Stimulated activated CD8-positive, alpha-beta memory T cell treated with anti-CD3 and anti-CD28 coated beads, Interleukin-4, amount 100 ng/mL, for 24 hours (primary cell): ENCODE data around the gene LYPD5.
"Not testable (repeated sequence)": the region's sequence is repeated elsewhere in the genome, so short reads cannot be mapped to it uniquely, and the experiment has no call there.

ENCODE experiments used
- DNase-seq: peaks from one replicate; pipeline ENCODE4 v3.0.0-alpha.2; 2020; ENCODE audit warnings: low read depth

Gene LYPD5, protein sequence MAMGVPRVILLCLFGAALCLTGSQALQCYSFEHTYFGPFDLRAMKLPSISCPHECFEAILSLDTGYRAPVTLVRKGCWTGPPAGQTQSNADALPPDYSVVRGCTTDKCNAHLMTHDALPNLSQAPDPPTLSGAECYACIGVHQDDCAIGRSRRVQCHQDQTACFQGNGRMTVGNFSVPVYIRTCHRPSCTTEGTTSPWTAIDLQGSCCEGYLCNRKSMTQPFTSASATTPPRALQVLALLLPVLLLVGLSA

DNA sequence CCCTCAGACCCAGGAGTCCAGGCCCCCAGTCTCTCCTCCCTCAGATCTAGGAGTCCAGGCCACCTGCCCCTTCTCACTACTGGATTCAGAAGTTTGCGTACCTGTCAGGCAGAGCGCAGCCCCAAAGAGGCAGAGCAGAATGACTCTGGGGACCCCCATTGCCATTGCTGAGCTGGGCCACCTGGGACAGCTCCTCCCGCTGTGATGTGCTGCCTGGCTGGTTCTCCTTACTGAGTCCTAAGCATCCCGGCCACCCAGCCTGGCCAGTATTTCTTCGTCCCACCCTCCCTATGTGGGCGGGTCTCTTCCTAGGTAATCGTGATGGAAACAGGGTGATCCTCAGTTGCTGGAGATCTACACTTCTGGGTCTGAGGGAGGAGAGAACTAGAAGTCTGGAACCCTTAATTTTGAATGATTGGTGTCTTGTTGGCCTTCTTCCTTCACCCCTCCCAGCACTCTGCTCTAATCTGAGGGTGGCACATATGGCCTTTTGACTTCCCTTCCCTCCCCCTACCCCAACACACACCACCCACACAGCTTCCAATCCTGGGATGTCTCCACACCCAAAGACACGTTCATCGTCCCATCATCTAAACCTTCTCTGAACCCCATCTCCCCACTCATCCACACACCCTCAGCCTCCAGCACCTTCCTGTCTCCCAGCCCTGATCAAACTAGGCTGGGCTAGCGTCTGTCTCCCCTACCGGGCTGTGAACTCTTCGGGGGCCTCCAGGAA, at the start of gene LYPD5:
Gene LYPD5, minus strand, starts transcription at position 232 of the 736 bp plus-strand sequence. Its CDS starts 67 bp downstream, at position 165.
- no peak for DNase-seq

DNA sequence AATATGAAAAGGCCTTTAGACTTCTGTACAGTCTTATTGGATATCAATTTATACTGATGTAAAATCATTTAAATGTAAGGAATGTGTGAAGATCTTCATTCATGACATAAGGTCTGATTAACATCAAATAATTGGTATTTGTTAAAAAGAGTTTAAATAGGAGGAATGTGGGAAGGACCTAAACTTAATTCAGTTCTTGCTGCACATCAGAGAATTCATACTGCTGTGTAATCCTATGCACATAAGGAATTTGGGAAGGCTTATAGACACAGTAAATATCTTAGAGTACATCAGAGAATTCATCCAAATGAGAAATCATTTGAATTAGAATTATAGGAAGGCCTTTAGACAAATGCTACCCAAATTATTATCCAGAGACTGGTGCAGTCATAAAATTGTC, 46.6 kb upstream of the LYPD5 start:
- DNase-seq: no peak

DNA sequence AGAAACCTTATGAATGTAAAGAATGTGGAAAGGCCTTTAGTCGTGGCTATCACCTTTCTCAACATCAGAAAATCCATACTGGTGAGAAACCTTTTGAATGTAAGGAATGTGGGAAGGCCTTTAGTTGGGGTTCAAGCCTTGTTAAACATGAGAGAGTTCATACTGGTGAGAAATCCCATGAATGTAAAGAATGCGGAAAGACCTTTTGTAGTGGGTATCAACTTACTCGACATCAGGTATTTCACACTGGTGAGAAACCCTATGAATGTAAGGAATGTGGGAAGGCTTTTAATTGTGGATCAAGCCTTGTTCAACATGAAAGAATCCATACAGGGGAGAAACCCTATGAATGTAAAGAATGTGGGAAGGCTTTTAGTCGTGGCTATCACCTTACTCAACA, 45.6 kb upstream of the LYPD5 start:
- no peak for DNase-seq

DNA sequence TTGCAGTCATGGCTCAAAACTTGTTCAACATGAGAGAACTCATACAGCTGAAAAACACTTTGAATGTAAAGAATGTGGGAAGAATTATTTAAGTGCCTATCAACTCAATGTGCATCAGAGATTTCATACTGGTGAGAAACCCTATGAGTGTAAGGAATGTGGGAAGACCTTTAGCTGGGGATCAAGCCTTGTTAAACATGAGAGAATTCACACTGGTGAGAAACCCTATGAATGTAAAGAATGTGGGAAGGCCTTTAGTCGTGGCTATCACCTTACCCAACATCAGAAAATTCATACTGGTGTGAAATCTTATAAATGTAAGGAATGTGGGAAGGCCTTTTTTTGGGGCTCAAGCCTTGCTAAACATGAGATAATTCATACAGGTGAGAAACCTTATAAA, 45.0 kb upstream of the LYPD5 start:
- DNase-seq: no peak

DNA sequence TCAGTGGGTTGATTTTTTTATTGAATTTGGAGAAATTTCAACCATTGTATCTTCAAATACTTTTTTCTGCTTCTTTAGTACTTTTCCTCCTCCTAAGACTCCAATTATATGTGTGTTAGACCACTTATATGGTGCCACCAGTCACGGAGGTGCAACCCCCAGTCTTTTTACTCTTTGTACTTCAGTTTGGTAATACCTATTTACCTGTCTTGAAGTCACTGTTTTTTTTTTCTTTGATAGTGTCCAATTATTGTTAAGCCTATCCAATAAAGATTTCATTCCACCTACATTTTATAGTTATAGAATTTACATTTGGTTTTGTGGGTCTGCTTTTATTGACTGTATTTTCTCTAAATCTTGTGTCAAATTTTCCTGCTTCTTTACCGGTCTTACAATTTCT, 39.8 kb upstream of the LYPD5 start:
- no peak for DNase-seq

DNA sequence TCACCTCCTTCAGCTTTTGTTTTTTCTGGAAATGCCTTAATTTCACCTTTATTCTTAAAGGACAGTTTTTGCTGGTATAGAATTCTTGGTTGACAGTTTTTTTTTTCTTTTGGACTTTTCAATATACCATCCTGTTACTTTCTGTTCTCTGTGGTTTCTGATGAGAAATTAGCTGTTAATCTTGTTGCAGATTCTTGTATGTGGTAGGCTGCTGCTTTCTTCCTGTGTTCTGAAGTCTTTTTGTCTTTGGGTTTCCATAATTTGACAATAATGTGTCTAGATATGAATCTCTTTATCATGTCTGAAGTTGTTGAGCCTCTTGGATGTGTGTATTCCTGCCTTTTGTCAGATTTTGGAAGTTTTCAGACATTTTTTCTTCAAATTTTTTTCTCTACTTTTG, 36.9 kb upstream of the LYPD5 start:
- DNase-seq: no peak

DNA sequence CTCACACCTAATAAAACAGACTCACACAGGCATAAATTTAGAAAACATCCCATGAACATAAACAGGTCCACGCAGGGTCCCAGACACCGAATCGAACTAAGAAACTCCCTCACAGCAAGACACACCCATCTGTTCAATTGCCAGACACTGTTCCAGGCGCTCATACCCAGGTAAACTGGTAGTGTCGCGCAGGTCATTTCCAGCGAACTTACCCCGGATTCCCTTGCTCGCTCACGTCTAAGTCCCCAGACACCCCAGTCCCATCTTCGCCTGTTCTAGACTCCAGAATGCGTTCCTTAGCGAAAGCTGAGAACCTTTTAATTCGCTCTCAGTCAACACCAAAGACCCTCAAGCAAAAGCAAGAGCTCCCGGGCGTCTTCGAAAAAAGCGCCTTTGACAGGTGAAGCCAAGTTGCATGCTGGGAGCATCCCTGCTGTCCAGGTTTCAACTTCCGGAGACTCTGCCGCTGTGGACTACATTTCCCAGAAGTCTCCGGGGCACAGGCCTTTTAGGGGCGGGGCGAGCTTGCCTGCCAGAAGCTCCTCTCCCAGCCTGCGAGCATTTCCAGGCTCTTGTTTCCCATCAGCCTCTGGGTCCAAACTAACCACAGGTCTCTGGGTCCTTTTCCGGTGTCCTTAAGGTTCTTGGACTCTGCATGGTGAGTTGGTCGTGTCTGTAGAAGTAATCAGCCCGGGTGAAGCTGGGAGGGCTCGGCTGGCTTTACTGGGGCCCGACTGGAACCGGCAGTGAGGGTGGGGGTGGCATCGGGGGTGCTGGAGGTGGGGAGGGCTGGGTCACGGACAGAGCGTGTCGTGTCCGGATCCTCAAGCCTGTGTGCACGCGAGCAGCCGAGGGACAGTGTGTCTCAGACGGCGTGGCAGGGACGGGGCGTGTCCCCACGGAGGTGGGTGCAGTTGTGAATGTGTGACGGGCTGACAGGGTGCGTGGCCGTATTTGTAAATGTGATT, 24.8 kb upstream of the LYPD5 start, which contains the start of gene ZNF283:
Gene ZNF283, plus strand, starts transcription at position 535 of the 968 bp plus-strand sequence. CDS start 6,184 bp downstream, outside the sequence.
- peak; percentile 77 for DNase-seq

DNA sequence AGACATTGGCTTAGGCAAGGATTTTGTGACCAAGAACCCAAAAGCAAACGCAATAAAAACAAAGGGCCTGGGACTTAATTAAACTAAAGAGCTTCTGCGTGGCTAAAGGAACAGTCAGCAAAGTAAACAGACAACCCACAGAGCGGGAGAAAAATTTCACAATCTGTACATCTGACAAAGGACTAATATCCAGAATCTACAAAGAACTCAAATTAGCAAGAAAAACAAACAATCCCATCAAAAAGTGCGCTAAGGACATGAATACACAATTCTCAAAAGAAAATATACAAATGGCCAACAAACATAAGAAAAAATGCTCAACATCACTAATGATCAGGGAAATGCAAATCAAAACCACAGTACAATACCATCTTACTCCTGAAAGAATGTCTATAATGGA, 22.3 kb upstream of the LYPD5 start:
- DNase-seq: not testable (repeated sequence)

DNA sequence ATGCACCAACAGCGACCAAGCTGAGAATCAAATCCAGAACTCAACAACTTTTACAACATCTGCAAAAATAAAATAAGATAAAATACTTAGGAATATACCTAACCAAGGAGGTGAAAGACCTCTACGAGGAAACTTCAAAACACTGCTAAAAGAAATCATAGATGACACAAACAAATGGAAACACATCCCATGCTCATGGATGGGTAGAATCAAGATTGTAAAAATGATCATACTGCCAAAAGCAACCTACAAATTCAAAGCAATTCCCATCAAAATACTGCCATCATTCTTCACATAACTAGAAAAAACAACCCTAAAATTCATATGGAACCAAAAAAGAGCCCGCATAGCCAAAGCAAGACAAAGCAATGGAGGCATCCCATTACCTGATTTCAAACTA, 21.6 kb upstream of the LYPD5 start:
- not testable (repeated sequence) for DNase-seq

DNA sequence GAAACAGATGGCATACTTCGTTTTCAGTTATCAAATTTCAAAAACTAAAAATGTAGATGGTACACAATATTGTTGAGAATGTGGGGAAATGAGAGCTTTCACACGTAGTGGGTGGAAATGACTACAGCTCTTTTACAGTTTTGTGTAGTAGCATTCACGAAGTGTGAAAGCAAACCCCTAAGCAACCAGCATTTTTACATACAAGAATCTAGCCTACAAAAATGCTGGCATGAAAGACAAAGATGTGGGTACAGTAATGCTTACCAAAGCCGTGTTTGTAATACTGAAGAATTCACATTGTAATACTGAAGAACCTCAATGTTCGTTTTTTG, 18.6 kb upstream of the LYPD5 start:
- no peak for DNase-seq

DNA sequence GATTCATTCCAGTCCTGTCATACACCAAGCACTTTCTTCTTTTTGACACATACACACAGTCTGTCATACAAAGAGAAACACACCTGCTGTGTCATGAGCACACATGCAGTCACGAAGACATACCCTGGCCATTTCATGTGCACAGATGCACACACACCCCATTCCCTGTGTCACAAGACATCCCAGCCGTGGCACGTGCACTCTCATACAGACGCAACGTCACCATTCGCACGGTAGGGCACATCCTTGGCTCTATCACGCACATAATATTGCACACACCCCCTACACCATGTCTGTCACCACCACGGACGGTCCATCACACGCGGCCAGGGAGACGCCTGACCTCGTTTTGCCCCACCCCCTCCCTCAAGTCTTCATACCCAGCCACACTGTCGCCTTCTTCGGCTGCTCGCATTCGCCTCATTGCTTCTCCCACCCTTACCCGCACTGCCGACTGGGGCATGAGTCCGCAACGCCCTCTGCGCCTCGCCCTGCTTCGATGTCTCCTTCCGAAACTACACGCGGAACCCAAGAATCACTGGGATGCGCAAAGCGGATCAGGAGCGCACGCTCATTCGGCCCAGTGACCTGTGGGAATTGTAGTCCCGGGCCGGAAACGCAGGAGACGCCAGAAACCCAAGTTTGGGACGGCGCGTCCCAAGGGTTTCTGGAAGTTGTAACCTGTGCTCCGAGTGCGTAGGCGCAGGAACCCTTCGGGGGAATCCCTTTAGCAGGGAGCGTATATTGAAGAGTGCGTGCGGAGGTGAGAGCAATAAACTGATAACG, 18.0 kb upstream of the LYPD5 start:
- no peak for DNase-seq

DNA sequence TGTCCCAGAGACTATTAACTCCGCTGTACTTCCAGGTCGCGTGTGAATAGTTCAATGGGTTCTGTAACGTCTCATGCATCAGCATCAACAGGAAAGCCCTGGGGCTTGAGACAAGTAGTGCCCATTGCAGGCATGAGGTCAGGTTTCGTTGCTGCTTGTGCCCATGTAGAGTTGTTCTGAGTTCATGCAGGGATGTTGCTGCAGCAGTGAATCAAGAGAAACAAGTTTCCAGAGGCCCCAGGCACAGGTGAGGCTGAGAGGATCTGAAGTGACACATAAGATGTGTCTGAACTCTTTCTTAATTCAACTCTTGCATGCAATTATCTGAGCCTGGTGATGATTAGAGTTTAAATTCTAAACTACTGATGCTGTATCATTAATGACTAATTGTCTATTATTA, 16.3 kb upstream of the LYPD5 start:
- no peak for DNase-seq

DNA sequence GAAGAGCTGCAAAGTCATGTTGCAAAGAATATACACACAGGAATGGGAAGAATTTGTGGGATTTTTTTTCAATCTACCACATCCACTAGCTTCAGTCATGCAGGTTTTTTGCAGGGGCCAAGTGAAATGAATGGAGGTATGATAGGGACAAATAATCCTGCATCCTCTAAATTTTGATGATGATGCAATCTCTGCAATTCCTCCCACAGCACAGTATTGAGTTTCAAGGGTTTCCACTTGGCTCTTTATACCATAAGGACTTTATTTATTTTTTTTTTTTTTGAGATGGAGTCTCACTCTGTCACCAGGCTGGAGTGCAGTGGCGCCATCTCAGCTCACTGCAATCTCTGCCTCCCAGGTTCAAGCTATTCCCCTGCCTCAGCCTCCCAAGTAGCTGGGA, 15.2 kb upstream of the LYPD5 start:
- DNase-seq: not testable (repeated sequence)

DNA sequence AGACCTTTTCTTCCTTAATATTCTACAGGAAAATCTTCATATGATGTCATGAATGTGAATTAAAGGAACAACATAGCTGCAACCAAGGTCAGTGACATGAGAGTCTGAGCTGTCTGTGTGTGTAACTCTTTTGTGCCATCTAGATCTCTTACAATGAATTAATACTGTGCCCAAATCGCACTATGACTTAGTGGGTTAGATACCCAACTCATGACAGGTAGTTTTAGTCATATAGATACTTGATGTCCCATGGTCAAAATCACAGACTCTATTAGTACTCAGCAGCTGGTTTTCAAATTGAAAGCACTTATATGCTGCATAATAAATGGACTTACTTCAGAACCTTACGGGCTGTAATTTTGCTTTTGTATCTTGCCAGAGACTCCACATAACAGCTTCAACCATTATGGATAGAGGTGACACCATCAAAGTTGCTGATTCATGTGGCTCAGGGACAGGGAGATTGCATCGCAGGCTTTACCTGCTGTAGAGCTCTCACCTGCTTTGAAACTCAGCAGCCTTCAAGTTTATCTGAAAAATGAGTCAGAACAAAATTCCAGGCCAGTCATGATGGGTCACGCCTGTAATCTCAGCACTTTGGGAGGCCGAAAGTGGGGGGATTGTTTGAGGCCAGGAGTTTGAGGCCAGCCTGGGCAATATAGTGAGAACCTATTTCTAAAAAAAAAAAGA, 12.6 kb upstream of the LYPD5 start:
- no peak for DNase-seq

DNA sequence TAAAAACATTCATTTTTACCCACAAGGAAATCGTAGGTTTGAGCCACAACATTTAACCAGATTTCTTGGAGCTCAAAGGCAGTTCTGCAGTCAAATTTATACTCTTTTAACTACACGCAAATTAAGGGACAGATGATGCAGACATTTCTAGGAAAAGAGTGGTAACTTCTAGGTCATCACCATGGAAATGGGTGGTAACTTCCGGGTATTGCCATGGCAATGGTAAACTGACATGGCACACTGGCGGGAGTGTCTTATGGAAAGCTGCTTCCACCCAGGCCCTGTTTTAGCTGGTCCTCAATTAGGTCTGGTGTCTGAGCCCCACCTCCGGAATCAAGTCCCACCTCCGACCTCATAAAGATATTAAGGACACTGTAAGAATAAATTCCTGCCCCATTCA, 10.4 kb upstream of the LYPD5 start:
- no peak for DNase-seq

DNA sequence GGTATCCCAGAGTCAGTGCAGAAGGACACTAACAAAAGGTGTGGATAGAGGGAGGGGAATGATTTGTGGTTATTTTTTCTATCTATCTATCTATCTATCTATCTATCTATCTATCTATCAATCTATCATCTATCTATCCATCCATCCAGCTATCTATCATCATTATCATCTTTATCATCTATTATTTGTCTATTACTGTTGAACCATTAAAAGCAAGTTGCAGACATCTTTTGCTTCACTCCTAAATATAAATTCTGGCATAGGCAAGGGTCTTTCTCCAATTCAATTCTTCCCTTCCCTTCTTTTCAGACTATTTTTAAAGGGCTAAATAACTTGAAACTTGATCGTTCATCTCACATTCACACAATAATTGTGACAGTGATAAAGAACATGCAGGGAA, 10.0 kb upstream of the LYPD5 start:
- DNase-seq: no peak

DNA sequence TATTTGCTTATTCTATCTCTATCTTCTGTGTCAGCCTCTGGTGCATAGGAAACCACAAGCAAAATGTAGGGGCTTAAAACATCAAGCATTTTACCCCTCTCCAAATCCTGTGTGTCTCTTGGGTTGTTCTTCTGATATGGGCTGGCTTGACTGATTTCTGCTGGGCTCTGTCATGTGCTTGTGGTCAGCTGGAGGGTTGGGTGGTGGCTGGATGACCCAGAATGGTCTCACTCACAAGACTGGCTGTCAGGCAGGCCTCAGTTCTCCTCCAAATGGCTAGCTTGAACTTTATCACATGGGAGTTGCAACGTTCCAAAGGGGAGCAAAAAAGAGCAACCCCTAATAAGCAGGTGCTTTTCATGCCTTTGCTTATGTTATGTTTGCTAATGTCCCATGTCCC, 9.6 kb upstream of the LYPD5 start:
- no peak for DNase-seq

DNA sequence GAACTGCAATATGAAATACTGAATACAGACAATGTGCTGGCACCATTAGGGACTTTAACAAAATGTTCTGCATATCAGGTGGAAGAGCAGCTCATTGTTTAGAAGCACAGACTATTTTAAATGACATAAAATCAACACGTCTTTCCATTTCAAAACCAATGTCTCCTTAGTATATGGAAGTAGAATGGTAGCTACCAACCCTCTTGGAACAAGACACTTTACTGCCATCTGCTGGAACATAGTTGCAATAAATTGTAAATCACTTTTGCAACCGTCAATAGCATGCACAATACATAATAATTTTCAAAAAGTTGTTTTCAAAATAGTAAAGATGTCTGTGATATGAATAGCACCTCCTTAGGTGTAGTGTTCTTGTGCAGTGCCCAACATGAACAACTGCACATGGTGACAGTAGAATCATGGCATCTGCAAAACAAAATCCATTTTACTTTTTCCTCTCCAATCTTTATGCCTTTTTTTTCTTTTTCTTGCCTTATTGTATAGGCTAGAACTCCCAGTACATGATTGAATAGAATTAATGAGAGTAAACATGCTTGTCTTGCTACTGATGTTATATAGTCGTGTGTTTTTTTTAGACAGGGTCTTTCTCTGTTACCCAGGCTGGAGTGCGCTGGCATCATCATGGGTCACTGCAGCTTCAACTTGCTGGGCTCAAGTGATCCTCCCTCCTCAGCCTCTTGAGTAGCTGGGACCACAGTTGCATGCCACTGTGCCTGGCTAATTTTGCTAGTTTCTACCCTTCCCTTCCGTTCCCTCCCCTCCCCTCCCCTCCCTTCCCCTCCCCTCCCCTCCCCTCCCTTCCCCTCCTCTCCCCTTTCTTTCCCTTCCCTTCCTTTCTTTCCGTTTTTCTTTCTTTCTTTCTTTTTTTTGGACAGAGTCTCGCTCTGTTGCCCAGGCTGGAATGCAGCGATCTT, 7.8 kb upstream of the LYPD5 start:
- DNase-seq: no peak

DNA sequence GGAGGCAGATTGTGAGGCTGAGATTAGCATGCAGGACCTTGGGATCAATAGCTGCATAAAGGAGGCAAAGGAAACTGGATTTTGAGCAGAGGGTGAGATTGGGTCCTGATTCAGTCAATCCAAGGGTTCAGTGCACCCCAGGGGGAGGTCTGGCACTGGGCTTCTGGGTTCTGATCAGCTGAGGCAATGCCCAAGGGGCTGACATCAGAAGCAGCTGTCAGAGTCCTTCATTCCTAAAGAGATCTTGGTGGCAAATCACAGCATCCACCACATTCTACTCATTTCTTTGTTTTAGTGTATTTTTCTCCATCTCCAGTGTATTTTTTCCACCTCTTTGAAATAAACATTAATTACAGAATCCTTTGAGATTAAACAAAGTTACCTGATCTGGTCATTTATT, 5.4 kb upstream of the LYPD5 start:
- no peak for DNase-seq

DNA sequence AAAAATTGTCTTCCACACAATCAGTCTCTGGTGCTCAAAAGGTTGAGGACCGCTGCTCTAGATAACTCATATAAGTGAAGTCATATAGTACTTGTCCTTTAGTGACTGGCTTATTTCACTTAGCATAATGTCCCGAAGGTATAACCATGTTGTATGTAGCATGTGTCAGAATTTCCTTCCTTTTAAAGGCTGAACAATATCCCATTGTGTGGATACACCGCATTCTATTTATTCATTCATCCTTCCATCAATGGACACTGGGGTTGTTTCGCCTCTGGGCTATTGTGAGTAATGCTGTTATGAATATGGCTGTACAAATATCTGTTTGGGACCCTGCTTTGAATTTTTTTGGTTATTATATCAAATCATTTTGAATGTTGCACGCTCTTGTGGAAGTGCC, 4.6 kb upstream of the LYPD5 start:
- no peak for DNase-seq
